IMR-90 (cell line): ENCODE measurements around the gene C16orf89. TPM values are rescaled to one million over a fixed set of nuclear protein-coding genes. Genes with fewer than 3 reads are reported as not detected.
"Not testable (repeated sequence)": the region's sequence is repeated elsewhere in the genome, so short reads cannot be mapped to it uniquely, and the experiment has no call there.

Source experiments
- ATAC-seq: fragments of 200-7000 bp; cut with Tn5 transposase; 2 replicates; pipeline ENCODE4 v1.9.1; 2020; ENCODE audit warnings: low read depth, mild to moderate bottlenecking, moderate library complexity
- BruUV-seq: library from RNA; stranded (reverse); fragments of 400-500 nt; replicated peaks from 2 replicates; lab custom pipeline; 2021; lab: Mats Ljungman, UMichigan
- CTCF ChIA-PET: fragments of 300-600 bp; formaldehyde crosslinking; extraction: SDS; loops from one replicate; lab custom pipeline; 2021; ENCODE audit warnings: antibody characterized with exemption; lab: Yijun Ruan, JAX
- POLR2A ChIA-PET: fragments of 300-600 bp; sonication (Branson Sonifier 250); formaldehyde crosslinking; loops from one replicate; lab custom pipeline; 2022; ENCODE audit warnings: antibody characterized with exemption; ENCODE audit not compliant: unreplicated experiment; lab: Charles Lee
- DNase-seq: peaks from one replicate; pipeline ENCODE4 v3.0.0; 2013
- H2AFZ ChIP-seq: replicated peaks from 2 replicates; pipeline ENCODE3; 2013; ENCODE audit warnings: low read length, mild to moderate bottlenecking; ENCODE audit not compliant: poor library complexity
- H2AK5ac ChIP-seq: 2 replicates; pipeline ENCODE4 v1.6.1; 2013; ENCODE audit warnings: low read depth, low read length, inconsistent platforms
- H2AK9ac ChIP-seq: replicated peaks from 2 replicates; pipeline ENCODE3; 2013; ENCODE audit warnings: mild to moderate bottlenecking, low read depth, low read length, moderate library complexity; ENCODE audit not compliant: poor library complexity
- H2BK120ac ChIP-seq: 2 replicates; pipeline ENCODE4 v1.6.1; 2013; ENCODE audit warnings: low read depth, low read length, inconsistent platforms
- H2BK15ac ChIP-seq: 3 replicates; pipeline ENCODE4 v1.6.1; 2013; ENCODE audit warnings: low read depth, low read length, inconsistent platforms
- H2BK20ac ChIP-seq: 2 replicates; pipeline ENCODE4 v1.6.1; 2013; ENCODE audit warnings: low read depth, mild to moderate bottlenecking, inconsistent platforms, low read length, moderate library complexity
- H2BK5ac ChIP-seq: 2 replicates; pipeline ENCODE4 v1.6.1; 2013; ENCODE audit warnings: mild to moderate bottlenecking, low read depth, low read length, inconsistent platforms; ENCODE audit not compliant: poor library complexity, severe bottlenecking
- H3K14ac ChIP-seq: replicated peaks from 2 replicates; pipeline ENCODE4 v1.6.1; 2013; ENCODE audit warnings: low read depth, low read length, inconsistent platforms
- H3K18ac ChIP-seq: 2 replicates; pipeline ENCODE4 v1.6.1; 2013; ENCODE audit warnings: low read depth, low read length, control low read depth
- H3K23ac ChIP-seq: 2 replicates; pipeline ENCODE4 v1.6.1; 2013; ENCODE audit warnings: low read depth, low read length, inconsistent platforms
- H3K27ac ChIP-seq: 2 replicates; pipeline ENCODE4 v1.5.1; 2013; ENCODE audit warnings: mild to moderate bottlenecking, control low read depth, low read length; ENCODE audit not compliant: insufficient read depth
- H3K27me3 ChIP-seq: 2 replicates; pipeline ENCODE4 v1.6.1; 2013; ENCODE audit warnings: low read length; ENCODE audit not compliant: control insufficient read depth, insufficient read depth
- H3K36me3 ChIP-seq: 2 replicates; pipeline ENCODE4 v1.6.1; 2013; ENCODE audit warnings: low read length, mixed read lengths; ENCODE audit not compliant: control insufficient read depth, insufficient read depth
- H3K4ac ChIP-seq: 2 replicates; pipeline ENCODE4 v1.6.1; 2013; ENCODE audit warnings: low read depth, low read length, inconsistent platforms
- H3K4me1 ChIP-seq: 2 replicates; pipeline ENCODE4 v1.6.1; 2013; ENCODE audit warnings: low read length, mixed read lengths; ENCODE audit not compliant: control insufficient read depth, insufficient read depth
- H3K4me2 ChIP-seq: 2 replicates; pipeline ENCODE4 v1.6.1; 2013; ENCODE audit warnings: low read depth, mild to moderate bottlenecking, control low read depth, low read length, moderate library complexity
- H3K4me3 ChIP-seq: 2 replicates; pipeline ENCODE4 v1.5.1; 2013; ENCODE audit warnings: low read depth, mild to moderate bottlenecking, control low read depth, low read length, moderate library complexity; ENCODE audit not compliant: insufficient read depth
- H3K56ac ChIP-seq: 2 replicates; pipeline ENCODE4 v1.6.1; 2013; ENCODE audit warnings: low read length, inconsistent platforms; ENCODE audit not compliant: insufficient read depth; ENCODE audit errors: extremely low read depth
- H3K79me1 ChIP-seq, 2 experiments: 2 replicates each; pipeline ENCODE4 v1.6.1; 2013; ENCODE audit warnings: low read length in 2 of 2, inconsistent platforms in 1 of 2, low read depth in 1 of 2
- H3K9ac ChIP-seq: 2 replicates; pipeline ENCODE4 v1.6.1; 2013; ENCODE audit warnings: low read depth, low read length, control low read depth
- H3K9me1 ChIP-seq: 2 replicates; pipeline ENCODE4 v1.6.1; 2013; ENCODE audit warnings: low read length, inconsistent platforms; ENCODE audit not compliant: insufficient read depth
- H3K9me3 ChIP-seq: 2 replicates; pipeline ENCODE4 v1.6.1; 2013; ENCODE audit warnings: low read length; ENCODE audit not compliant: control insufficient read depth, insufficient read depth
- H4K20me1 ChIP-seq: 2 replicates; pipeline ENCODE4 v1.6.1; 2013; ENCODE audit warnings: low read length, inconsistent platforms; ENCODE audit not compliant: insufficient read depth
- H4K5ac ChIP-seq: 2 replicates; pipeline ENCODE4 v1.6.1; 2013; ENCODE audit warnings: mild to moderate bottlenecking, low read depth, low read length, control low read depth
- H4K8ac ChIP-seq, 2 experiments: 2 replicates each; pipeline ENCODE4 v1.6.1; 2013; ENCODE audit warnings: low read depth in 2 of 2, low read length in 2 of 2, control low read depth in 1 of 2, inconsistent platforms in 1 of 2
- H4K91ac ChIP-seq: 2 replicates; pipeline ENCODE4 v1.6.1; 2013; ENCODE audit warnings: low read depth, low read length, inconsistent platforms; ENCODE audit not compliant: insufficient read depth
- WGBS, 2 experiments: methylation state at CpG; one replicate each; pipeline versions ENCODE4 v1.1.5 to v1.1.7; 2013; ENCODE audit warnings: missing lambda C conversion rate in 2 of 2; ENCODE audit not compliant: insufficient read length in 1 of 2; ENCODE audit errors: extremely low coverage in 2 of 2; 5-methylcytosine and 5-hydroxymethylcytosine counted together
- dilution Hi-C: fragments of 300-500 bp; cut with HindIII; formaldehyde crosslinking; loops from one replicate; pipeline ENCODE4 v1.14.3; 2018; ENCODE audit warnings: low sequenced_read_pairs; ENCODE audit not compliant: unreplicated experiment
- in situ Hi-C: fragments of 300-500 bp; cut with MboI; formaldehyde crosslinking; loops from 3 replicates; pipeline ENCODE4 v1.14.3; 2019; ENCODE audit warnings: low sequenced_read_pairs, inconsistent platforms, mixed read lengths
- intact Hi-C: fragments of 100-400 bp; cut with micrococcal nuclease; formaldehyde crosslinking; loops from 2 replicates; pipeline ENCODE4 v1.10.0; 2022
- polyA plus RNA-seq, 3 experiments: library from polyadenylated mRNA; depleted of rRNA; stranded (reverse); fragments of >200 nt; gene quantifications; 2 replicates each; pipeline ENCODE4 v1.2.3, GENCODE V29; 2012; ENCODE audit warnings: low replicate concordance in 1 of 3
- total RNA-seq: library from RNA; depleted of rRNA; stranded (reverse); fragments of >200 nt; gene quantifications from 2 replicates; pipeline ENCODE4 v1.2.3, GENCODE V29; 2012

Gene C16orf89
- total and polyA plus RNA-seq, 2 of the 4 experiments (the other 2 are of a cell fraction), result 0.17 to 0.18 TPM

GRCh38 chr16:5080461-5080860, 14.7 kb upstream of the C16orf89 start:
- H3K4me2 ChIP-seq, H2AK9ac ChIP-seq, H2BK15ac ChIP-seq, H4K20me1 ChIP-seq, H4K91ac ChIP-seq, H2AFZ ChIP-seq, DNase-seq, ATAC-seq, H3K27me3 ChIP-seq, H3K27ac ChIP-seq, CTCF ChIA-PET, H3K56ac ChIP-seq, H4K8ac ChIP-seq, in situ Hi-C loops, H2AK5ac ChIP-seq, H4K5ac ChIP-seq, H3K4me3 ChIP-seq, POLR2A ChIA-PET, H3K14ac ChIP-seq, dilution Hi-C loops, BruUV-seq, H3K9me3 ChIP-seq, H3K9me1 ChIP-seq, H3K9ac ChIP-seq, H2BK20ac ChIP-seq, H3K18ac ChIP-seq, H3K4me1 ChIP-seq, H3K23ac ChIP-seq, H2BK5ac ChIP-seq, intact Hi-C loops, H2BK120ac ChIP-seq, H3K4ac ChIP-seq, H3K79me1 ChIP-seq: not testable (repeated sequence)
- WGBS, 2 experiments, result 81% methylated on average over 4 of the region's 12 CpGs; no CpG with 5 or more reads in 1 of the 2 experiments
- peaks cover 44% of the 10 kb centered on the region for H3K36me3 ChIP-seq
